ENCODE results near the gene LACTB. TPM values are rescaled to one million over a fixed set of nuclear protein-coding genes. Genes with fewer than 3 reads are reported as not detected.

Gene LACTB
- total and polyA plus RNA-seq, 2 of the 4 experiments (the other 2 are of a cell fraction): 12.9 to 32.7 TPM

GRCh38 chr15:63189941-63190768 is 68.5 kb downstream of the LACTB start:
- Histone ChIP-seq H3K4me1 (ENCODE audit: control insufficient read depth, insufficient read depth, low read length) (peaks cover 10% of the 10 kb centered on the region), H3K18ac (ENCODE audit: low read depth, low read length) (peak overlapping the region; percentile 85), H3K9me3 (ENCODE audit: control insufficient read depth, insufficient read depth, low read length) (no peaks in the 10 kb centered on the region), H3K14ac (replicated peaks; ENCODE audit: low read depth, low read length) (peak overlapping the region; percentile 97), H2BK20ac (ENCODE audit: low read depth, low read length) (peak overlapping the region; percentile 32; the same call in 1 of the 2 replicates), H3K36me3 (ENCODE audit: control insufficient read depth, insufficient read depth, low read length) (no peaks in the 10 kb centered on the region), H4K91ac (ENCODE audit: insufficient read depth, low read depth, low read length) (peak overlapping the region; percentile 74), H4K5ac (ENCODE audit: low read depth, low read length) (peak overlapping the region; percentile 19), H2AK9ac (replicated peaks; ENCODE audit: low read depth, low read length, poor library complexity) (peak overlapping the region; percentile 90), H3K4me3 (ENCODE audit: insufficient read depth, low read depth, low read length) (peak overlapping the region; percentile 95), H3K79me1 (ENCODE audit: low read depth in 1 of 2, low read length in 2 of 2) (peaks cover 17 to 51% of the 10 kb centered on the region in 2 experiments), H3K23ac (ENCODE audit: low read depth, low read length) (peak overlapping the region; percentile 97), H3K4me2 (ENCODE audit: low read depth, low read length) (peak overlapping the region; percentile 99), H3K27ac (ENCODE audit: insufficient read depth, low read length) (peak overlapping the region; percentile 97), H3K56ac (ENCODE audit: extremely low read depth, insufficient read depth, low read length) (peak overlapping the region; percentile 69), H4K20me1 (ENCODE audit: insufficient read depth, low read length) (peaks cover 12% of the 10 kb centered on the region; the same call in 1 of the 2 replicates), H3K27me3 (ENCODE audit: control insufficient read depth, insufficient read depth, low read length) (no peaks in the 10 kb centered on the region), H3K9ac (ENCODE audit: low read depth, low read length) (peak overlapping the region; percentile 98), H2BK15ac (ENCODE audit: low read depth, low read length) (peak overlapping the region; percentile 8; the same call in 1 of the 3 replicates), H2BK5ac (ENCODE audit: low read depth, low read length, poor library complexity, severe bottlenecking) (peak overlapping the region; percentile 95), H3K9me1 (ENCODE audit: insufficient read depth, low read length) (peaks cover 8% of the 10 kb centered on the region), H2AK5ac (ENCODE audit: low read depth, low read length) (peak overlapping the region; percentile 96), H3K4ac (ENCODE audit: low read depth, low read length) (peak overlapping the region; percentile 88), H2AFZ (replicated peaks; ENCODE audit: low read length, poor library complexity) (peak overlapping the region; percentile 97), H2BK120ac (ENCODE audit: low read depth, low read length) (peak overlapping the region; percentile 63), H4K8ac (ENCODE audit: low read depth in 2 of 2, low read length in 2 of 2) (peak overlapping the region; percentile 29 to 63; a peak in 3 of 4 replicates)
- POLR2A ChIA-PET (ENCODE audit: unreplicated experiment): interaction anchor here (0.6 to 1.2 kb wide), 2 partner anchors 33 to 101 kb away, joined by 4 to 8 read pairs; partner anchors contain the start of gene RPS27L
- WGBS, 2 experiments (ENCODE audit: extremely low coverage in 2 of 2, insufficient read length in 1 of 2): 0% methylated on average over 6 of the region's 10 CpGs; no CpG with 5 or more reads in 1 of the 2 experiments
- intact Hi-C loops (cut with micrococcal nuclease) (loop anchor here (2.0 to 5.0 kb wide), 2 partner anchors 33 to 87 kb away; partner anchors contain the start of genes APH1B and RPS27L), in situ Hi-C loops (cut with MboI; ENCODE audit: low sequenced_read_pairs) (no loop called here), dilution Hi-C loops (cut with HindIII; ENCODE audit: low sequenced_read_pairs, unreplicated experiment) (no loop called here)
- 0 out of 2 replicates have a peak, but pooled peaks have one; percentile 0 for ATAC-seq (ENCODE audit: low read depth)
- CTCF ChIA-PET: no interaction called here
- DNase-seq: no peak
- BruUV-seq (replicated peaks): no TSS peak
- TF ChIP-seq POLR2A (IDR thresholded peaks at IDR 0.05; ENCODE audit: low read depth, low read length) (no peak), CHD1 (IDR thresholded peaks at IDR 0.05; ENCODE audit: low read depth, low read length) (no peak), RCOR1 (IDR thresholded peaks at IDR 0.05; ENCODE audit: insufficient replicate concordance, low read length) (no peak), MXI1 (IDR thresholded peaks at IDR 0.05; ENCODE audit: borderline replicate concordance, low read depth, low read length) (no peak), FOS (IDR thresholded peaks at IDR 0.05; ENCODE audit: low read depth, low read length) (no peak), ELK1 (IDR thresholded peaks at IDR 0.05; ENCODE audit: borderline replicate concordance, low read depth, low read length) (no peak), CEBPB (IDR thresholded peaks at IDR 0.05; ENCODE audit: low read depth, low read length) (no peak), SMC3 (IDR thresholded peaks at IDR 0.05; ENCODE audit: low read depth, low read length) (no peak), MAZ (IDR thresholded peaks at IDR 0.05; ENCODE audit: borderline replicate concordance, low read depth, low read length) (no peak), MAFK (IDR thresholded peaks at IDR 0.05; ENCODE audit: low read depth, low read length) (no peak), NFE2L2 (IDR thresholded peaks at IDR 0.05; ENCODE audit: low read depth, low read length) (no peak), RFX5 (IDR thresholded peaks at IDR 0.05; ENCODE audit: low read depth, low read length) (no peak), CTCF (conservative IDR thresholded peaks at IDR 0.05; ENCODE audit: low read depth, low read length) (no peak), BHLHE40 (IDR thresholded peaks at IDR 0.05; ENCODE audit: low read depth, low read length) (no peak), RAD21 (IDR thresholded peaks at IDR 0.05; ENCODE audit: low read length) (no peak)

Data from IMR-90 (cell line).